NCI-H187 treated with DMSO at 0.1 percent for 48 hours (cell line): Measurements from ENCODE around the gene CRIP1.

ENCODE experiments used
- DNase-seq: peaks from one replicate; lab custom pipeline; 2025; lab: John Stamatoyannopoulos, UW

The CRIP1 gene

GRCh38 chr14:105450864-105451720 lies 35.6 kb upstream of the CRIP1 start:
- DNase-seq, result no peak

DNA sequence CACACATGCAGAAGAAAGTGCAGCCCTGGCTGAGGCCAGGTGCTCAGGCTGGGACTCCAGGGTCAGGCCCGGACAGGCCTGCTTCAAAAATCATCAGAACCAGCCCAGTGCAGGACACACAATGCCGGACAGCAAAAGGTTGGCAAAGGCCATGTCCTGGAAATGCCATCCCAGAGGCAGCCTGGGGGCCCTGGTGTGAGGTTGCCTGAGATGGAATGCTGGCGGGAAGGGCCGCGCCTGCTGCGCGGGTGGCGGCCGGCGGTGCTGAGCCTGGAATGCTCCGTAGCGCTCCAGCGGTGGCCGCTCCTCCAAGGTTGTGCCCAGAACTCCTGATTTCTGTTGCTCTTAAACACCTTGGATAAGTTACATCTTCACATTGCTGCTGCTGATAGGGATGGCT lies 33.7 kb upstream of the CRIP1 start:
- DNase-seq, result no peak

- no peak for DNase-seq
These were observed 32.8 kb upstream of the CRIP1 start for GRCh38 chr14:105453847-105454246.

DNA sequence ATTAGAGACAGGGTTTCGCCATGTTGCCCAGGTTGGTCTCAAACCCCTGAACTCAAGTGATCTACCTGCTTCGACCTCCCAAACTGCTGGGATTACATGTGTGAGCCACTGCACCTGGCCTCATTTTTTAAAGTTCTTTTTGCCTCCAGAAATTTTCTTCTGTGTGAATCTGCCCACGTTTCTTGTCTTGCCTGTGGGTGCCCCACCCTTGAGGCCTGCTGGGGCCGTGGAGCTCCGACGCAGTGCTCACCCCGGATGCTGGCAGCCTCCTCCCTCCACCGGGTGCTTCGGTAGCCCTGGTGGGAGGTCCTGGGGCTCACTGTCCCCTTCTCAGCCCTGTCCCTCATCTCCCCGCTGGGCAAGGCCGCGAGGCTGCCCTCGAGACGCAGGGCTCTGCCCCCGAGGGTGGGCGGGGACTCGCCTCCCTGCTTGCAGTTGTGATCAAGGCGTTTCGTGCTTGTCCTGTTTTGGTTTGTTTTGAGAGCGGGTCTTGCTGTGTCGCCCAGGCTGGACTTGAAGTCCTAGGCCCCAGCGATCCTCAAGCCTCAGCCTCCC lies 31.5 kb upstream of the CRIP1 start:
- DNase-seq, result no peak

DNA sequence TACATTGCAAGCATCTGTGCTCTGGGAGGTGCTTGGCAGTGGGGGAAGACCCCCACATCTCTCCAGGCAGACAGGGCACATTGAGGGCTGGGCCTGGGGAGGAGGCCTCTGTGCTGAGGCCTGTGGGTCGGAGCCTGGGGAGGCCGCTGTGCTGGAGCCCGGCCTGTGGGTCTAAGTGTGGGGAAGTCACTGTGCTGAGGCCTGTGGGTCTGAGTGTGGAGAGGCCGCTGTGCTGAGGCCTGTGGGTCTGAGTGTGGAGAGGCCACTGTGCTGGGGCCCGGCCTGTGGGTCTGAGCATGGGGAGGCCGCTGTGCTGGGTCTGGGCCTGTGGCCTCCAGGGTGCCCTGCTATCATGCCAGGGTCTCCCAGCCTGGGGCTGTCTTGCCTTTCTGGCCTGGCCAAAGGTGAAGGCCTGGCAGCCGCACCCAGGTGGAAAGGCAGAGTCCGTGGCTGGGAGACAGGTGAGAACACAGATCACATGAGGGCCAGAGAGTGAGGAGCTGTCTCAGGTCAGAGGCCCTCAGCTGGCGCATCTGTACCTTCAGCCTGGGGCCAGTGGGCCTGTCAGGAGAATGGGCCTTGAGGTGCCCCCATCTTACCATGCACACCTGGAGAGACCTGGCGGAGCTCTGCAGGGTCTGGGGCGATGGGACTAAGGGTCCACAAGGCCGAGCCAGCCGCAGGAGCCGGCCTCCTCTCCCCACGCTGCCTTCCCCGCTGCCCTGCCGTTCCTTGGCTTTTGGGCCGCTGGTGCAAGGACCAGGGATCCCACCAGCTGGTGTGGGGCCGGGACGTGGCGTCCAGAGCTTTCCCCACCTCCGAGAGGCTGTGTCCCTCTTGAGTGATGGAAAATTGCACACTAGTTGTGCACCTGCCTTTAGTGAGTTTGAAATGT lies 30.7 kb upstream of the CRIP1 start:
- DNase-seq, result no peak

DNA sequence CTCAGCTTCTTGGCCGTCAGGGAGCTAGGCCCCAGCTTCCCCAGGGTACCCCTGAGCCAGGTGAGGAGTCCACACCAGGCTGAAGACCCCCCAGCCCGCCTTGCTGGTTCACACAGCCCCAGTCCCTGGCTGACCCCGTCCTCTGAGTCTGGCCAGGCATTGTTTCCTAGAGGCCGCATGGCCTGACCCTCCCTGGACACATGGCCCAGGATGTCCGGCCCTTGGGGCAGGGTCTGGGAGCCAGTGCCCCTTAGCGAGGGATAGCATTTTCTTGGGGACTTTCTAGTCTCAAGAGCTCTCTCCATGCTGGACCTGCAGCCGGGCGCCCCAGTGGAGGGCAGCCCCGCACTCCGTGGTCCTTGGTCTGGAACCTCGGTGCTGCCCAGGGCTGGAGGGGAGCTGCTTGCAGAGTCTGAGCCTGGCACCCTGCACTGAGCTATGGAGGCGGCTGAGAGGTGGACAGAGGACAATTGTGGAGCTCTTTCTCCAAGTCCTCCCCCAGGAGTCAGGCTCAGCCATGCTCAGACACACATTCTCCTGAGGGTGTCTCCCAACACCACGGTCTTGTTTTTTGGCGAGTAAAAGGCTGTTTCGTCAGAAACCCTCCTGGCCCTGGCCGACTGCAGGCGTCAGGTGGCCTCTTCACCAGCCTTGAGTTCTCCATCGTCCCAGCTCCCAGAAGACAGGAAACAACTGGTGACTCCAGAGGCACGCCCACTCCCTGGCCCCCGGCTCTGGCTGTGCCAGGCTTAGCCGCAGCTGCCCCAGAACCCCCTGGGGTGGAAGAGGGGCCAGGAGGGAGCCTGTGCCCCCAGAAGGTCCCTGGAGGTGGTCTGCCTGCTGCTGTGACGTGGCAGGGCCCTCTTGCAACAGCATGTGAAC lies 29.7 kb upstream of the CRIP1 start:
- no peak for DNase-seq

- no peak for DNase-seq
These were observed 28.7 kb upstream of the CRIP1 start for GRCh38 chr14:105458010-105458409.

DNA sequence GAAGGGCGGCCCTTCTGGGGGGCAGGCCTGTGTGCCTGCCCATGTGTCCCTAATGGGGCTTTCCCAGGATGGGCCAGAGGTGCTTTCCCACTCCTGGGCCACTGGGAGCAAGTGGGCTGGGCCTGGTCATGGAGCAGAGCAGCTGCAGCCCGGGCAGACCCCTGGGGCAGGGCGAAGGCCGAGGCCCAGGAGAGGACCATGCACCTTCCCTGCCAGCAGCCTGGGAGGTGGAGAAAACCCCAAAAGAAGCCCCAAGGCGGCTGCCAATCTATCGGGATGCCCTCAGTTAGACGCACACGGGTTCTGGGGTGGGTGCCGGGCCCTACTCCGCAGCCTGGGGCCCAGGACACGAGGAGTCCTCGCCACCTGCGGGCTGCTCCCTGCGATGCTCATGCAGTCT lies 28.1 kb upstream of the CRIP1 start:
- DNase-seq, result no peak

DNA sequence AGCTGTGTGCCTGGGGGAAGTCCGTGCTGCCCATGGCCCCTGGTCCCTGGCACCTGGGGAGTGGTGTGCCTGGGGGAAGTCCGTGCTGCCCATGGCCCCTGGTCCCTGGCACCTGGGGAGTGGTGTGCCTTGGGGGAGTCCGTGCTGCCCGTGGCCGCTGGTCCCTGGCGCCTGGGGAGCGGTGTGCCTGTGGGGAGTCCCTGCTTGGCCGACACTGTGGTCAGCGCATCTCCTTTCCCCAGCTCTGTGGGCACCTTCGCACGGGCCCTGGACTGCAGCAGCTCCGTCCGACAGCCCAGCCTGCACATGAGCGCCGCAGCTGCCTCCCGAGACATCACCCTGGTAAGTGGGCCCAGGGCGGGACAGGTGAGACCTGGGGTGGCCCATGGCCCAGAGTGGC lies 26.6 kb upstream of the CRIP1 start:
- DNase-seq, result no peak

DNA sequence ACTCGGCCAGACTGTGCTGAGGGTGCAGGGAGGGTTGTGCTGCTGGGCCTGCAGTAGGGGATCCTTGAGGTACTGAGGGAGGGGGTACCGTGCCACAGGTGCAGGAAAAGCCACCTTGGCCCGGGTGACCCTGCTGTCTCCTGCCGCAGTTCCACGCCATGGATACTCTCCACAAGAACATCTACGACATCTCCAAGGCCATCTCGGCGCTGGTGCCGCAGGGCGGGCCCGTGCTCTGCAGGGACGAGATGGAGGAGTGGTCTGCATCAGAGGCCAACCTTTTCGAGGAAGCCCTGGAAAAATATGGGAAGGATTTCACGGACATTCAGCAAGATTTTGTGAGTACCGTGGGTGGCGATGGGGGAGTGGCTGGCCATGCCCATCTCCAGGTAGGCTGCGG lies 26.1 kb upstream of the CRIP1 start:
- no peak for DNase-seq

DNA sequence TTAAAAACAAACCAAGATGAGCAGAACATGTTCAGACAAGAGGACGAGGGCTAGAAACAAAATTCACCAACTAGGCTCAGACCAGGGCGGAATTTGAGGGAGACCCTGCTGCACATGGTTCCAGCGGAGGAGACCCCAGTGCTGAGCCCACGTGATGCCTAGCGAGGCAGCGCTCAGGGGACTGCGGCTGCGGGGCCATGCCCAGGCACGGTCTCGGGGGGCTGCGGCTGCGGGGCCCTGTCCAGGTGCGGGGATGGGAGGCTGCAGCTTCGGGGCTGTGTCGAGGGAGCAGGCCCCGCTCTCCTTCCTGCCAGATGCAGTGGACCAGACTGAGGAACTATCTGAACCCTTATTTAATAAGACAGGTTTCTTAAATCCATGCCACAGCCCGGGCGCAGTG lies 24.8 kb upstream of the CRIP1 start:
- no peak for DNase-seq

DNA sequence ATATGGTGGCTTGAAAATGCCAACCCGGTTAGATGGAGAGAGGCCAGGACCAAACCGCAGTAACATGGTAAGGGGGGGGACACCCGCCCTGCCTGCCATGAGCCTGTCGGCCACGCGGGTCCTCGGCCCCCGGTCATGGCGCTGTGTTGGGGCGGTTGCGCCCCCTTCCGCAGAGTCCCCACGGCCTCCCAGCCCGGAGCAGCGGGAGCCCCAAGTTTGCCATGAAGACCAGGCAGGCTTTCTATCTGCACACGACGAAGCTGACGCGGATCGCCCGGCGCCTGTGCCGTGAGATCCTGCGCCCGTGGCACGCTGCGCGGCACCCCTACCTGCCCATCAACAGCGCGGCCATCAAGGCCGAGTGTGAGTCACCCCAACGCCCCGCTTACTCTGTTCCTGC lies 22.2 kb upstream of the CRIP1 start:
- no peak for DNase-seq

DNA sequence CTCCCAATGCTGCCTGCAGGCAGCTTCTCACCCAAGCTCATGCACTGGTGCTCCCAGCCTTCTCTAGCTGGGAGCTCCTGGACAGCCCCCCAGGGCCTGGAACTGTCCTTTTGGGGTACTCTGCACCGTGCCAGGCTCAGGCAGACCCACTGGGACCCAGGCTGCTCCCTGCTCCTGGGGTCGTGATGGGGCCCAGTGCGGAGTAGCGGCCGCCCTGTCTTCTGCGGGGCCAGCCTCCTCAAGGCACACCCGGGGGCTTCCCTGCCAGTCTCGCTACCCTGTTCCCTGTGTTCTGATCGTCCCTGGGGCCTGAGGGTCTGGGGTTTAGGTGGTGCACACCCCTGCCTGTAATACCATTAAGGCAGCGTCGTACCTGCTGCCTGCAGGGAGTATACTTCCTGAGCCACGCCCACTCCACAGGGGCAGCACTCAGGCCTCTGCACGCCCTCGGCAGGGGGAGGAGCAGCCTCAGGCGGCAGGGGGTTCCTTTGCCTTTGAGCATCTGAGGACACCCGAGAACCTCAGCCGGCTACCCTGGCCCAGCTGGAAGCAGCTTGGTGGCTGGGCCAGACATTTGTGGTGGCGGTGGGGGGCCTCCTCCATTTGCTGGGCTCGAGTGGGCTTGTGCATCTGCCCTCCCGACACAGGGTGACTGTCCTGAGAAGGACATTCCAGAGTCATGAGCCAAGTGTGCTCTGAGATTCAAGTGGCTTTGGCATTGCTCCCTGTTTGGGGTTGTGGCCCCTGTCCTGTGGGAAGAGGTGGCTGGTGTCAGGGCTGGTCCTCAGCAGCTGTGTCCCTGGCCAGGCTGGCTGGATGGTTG lies 21.3 kb upstream of the CRIP1 start:
- no peak for DNase-seq

- no peak for DNase-seq
These were observed 20.0 kb upstream of the CRIP1 start for GRCh38 chr14:105466531-105467248.

GRCh38 chr14:105467249-105467941 lies 19.3 kb upstream of the CRIP1 start:
- DNase-seq, result no peak

- no peak for DNase-seq
These were observed 18.7 kb upstream of the CRIP1 start for GRCh38 chr14:105467942-105468471.

DNA sequence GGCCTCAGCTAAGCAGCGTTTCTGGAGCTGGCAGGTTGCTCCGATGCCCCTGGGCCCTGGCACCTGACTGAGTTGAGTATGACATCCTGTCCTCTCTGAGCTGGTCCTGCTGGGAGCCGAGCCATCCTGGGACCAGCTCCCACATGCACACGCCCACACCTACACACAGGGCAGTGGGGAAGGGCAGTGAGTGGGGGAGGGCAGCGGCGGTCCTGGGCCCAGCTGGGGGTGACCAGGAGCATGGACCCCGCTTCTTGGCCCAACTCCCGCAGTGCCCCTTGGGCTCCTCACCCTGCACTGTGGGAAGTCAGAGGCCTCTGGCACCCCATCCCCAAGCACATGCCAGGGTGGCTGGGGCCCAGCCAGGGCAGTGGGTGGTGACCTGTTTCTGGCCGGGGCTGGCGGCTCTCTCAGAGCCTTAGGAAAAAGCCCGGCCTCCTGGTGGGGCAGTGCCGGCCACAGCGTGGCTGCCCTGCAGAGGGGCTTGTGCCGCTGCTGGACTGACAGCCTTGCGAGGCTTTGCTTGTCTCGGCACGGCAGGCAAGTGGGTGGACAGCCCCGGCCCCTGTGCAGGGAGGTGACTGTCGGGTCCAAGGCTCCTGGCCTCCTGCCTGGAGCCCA lies 18.0 kb upstream of the CRIP1 start:
- DNase-seq, result no peak

GRCh38 chr14:105469456-105470349 lies 17.0 kb upstream of the CRIP1 start:
- DNase-seq, result no peak
